HG02610 (cell line): ENCODE results near the gene RALGDS.
"Not testable (repeated sequence)": the region's sequence is repeated elsewhere in the genome, so short reads cannot be mapped to it uniquely, and the experiment has no call there.

Experiments used
- ATAC-seq: cut with Tn5 transposase; IDR thresholded peaks from one replicate; pipeline ENCODE4 v1.9.1; 2021; ENCODE audit warnings: mild to moderate bottlenecking, moderate library complexity; ENCODE audit not compliant: unreplicated experiment

The RALGDS gene

DNA sequence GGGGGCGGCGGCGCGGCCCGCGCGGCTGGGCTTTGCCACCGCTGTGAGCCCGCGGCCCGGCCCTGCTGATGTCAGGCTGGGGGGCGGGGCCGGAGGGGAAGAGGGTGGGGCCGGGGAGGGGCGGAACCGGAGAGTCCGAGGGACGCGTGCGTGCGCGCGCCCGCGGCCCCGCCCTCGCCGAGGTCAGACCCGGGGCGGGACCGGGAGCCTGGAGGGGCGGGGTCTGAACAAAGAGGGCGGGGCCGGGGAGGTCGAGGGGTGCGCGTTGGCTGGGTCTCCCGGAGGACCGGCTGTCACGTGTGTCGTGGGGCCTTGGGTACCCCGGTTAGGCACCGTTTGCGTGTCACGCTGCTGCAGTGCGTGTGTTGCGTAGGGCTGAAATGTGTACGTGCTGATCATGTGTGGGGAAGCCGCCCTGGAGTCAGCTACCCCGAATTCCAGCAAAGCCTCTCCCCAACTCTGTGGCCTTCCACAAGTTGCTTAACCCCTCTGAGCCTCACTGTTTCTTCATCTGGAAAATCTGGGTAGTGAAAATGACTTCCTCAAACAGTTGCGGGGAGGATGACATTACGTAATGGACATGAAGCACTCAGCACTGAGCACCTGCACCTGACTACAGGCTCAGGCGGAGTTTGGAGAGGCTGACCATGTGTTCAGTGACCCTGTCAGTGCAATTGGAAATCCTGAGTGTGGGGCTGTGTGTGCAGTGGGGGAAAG lies at the start of gene RALGDS:
RALGDS (minus strand) TSS at position 43 of the 717 bp plus-strand sequence. CDS start 86 bp downstream, outside the sequence.
- ATAC-seq = peak; percentile 55

DNA sequence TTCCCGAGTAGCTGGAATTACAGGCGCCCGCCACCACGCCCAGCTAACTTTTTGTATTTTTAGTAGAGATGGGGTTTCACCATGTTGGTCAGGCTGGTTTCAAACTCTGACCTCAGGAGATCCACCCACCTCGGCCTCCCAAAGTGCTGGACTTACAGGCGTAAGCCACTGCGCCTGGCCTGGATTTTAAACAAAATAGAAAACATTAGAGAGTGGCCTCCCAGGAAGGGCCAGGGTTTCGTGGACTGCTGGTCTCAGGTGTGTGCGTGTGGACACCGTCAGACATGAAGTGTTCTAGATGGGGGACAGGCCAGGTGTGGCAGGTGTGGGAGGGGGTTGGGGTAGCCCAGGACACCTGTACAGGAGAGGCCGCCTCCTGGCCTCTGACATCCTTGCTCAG lies 49.7 kb upstream of the RALGDS start:
- no peak for ATAC-seq

DNA sequence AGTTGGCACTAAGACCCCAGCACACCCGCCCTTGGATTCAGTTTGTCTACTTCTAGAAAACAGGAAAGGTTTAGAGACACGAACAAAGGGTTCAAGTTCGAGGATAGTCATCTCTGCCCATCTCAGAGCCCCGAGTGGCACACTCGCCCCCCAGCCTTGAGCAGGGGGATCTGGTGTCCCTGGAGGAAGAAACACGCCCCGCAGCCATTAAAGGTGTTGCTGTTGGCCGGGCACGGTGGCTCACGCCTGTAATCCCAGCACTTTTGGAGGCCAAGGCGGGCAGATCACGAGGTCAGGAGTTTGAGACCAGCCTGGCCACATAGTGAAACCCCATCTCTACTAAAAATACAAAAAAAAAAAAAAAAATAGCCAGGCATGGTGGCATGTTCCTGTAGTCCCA lies 48.6 kb upstream of the RALGDS start:
- ATAC-seq = not testable (repeated sequence)

DNA sequence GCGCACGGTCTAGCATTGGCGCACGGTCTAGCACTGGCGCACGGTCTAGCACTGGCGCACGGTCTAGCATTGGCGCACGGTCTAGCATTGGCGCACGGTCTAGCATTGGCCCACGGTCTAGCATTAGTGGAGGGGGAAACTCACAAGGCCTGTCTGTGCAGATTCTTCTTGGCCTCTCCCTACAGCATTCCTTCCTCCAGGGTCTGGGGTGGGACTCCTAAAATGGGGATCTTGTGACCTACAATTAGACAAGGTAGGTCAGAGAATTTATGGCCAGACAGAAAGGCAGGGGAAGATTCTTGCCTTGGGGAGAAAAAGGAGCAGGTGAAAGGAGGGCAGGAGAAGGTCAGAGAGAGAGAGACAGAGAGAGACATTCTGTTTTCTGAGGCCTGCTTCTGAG lies 48.1 kb upstream of the RALGDS start:
- no peak for ATAC-seq

DNA sequence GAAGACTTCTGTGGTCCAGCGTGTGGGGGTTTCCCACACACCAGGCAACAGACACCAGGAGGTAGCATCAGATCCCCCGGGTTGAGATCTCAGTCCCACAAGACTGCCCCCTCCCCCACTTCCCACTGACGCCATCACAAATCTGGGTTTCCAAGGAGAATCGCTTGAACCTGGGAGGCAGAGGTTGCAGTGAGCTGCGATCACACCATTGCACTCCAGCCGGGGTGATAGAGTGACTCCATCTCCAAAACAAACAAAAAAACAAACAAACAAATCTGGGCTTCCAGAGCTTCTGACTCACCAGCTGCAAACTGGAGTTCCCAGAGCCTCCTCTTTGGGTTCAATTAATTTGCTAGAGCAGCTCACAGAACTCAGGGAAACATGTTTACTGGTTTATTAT lies 47.4 kb upstream of the RALGDS start:
- ATAC-seq = no peak

DNA sequence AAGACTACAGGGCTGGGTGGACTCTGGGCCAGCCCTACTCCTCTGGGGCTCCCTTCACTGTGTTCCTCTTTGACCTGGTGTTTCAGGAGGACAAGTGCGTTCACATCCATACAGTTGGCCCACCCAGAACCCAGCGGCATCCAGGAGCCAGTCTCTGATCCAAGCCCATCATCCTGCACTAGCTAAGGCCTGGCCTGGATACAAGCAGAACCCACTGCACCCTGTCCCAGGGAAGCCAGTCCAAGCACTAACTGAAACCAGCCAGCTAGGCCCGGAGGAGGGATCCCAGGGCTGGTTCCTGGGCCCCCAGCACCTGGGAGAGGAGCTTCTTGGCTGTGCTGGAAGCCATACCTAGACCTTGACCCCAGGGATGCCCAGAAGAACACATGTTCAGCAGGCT lies 46.7 kb upstream of the RALGDS start:
- ATAC-seq = no peak

DNA sequence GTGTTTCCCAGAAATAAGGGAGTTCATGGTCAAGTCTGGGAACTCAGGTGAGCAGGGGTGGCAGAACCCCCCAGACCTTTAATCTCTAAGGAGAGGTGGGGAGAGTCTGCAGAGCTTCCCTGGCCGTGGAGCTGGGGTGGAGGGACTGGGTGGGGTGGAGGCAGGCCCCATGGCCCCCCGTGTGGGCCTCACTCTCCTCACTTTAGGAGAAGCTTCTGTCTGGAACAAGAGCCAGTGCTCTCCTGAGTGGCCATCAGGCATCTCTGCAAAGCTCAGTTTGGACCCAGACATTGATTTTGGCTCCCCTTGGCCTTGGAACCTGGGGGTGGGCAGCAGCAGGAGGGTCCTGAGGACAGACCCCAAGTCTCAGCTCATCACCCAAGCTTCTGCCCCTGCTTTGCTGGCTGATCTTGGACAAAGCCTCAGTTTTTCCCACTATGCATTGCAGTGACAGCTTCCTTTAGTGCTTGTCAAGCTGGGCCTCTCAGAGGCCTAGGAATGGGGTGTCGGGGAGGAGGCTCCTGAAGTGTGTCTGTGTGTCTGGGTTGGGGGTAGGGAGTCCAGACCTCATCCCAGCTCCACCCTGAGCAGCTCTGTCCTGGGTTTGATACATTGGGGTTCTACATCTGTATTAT lies 46.2 kb upstream of the RALGDS start:
- no peak for ATAC-seq

DNA sequence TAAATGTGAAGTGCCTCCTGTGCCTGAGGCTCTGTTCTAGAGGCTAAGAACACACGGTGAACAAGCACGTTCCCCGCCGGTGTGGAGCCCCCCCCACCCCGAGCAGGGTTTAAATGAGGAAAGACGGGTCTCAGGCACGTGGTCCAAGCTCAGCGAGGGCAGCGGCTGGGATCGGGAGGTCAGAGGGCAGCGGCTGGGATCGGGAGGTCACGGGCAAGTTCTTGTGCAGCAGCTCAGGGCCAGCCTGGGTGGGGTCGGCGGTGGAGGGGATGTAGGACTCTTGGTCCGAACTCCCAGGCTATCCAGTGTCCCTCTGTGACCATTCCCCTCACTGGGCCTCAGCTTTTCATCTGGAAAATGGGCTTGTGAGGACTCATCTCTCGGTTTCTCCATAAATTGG lies 45.4 kb upstream of the RALGDS start:
- no peak for ATAC-seq

DNA sequence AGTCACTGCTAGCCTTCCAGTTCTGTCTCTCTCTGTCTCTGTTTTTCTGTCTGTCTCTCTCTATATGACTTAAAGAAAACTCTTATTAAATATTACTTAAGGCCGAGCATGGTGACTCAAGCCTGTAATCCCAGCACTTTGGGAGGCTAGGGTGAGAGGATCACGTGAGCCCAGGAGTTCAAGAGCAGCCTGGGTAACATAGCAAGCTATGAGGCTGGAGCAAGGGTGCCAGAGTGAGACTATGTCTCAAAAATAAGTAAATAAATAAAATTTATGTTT lies 44.4 kb upstream of the RALGDS start:
- ATAC-seq = no peak

DNA sequence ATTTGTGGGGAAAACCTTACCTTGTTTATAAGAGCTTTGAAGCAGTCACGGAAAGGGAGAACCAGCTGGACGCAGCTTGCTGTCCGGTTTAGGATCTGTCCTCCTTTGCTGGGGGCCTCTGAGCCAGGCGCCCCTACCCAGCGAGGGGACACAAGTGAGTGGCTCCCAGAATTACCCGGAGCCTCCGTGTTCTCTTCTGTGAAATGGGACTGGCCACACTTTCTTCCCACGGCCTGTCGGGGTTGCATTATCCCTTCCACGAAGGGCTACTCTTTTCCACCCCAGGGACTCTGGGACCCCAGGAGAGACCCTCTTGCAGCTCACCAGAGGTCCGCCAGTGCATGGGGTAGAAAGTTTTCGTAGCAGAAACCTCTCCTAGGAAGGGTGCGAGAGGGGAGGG lies 43.2 kb upstream of the RALGDS start:
- no peak for ATAC-seq

DNA sequence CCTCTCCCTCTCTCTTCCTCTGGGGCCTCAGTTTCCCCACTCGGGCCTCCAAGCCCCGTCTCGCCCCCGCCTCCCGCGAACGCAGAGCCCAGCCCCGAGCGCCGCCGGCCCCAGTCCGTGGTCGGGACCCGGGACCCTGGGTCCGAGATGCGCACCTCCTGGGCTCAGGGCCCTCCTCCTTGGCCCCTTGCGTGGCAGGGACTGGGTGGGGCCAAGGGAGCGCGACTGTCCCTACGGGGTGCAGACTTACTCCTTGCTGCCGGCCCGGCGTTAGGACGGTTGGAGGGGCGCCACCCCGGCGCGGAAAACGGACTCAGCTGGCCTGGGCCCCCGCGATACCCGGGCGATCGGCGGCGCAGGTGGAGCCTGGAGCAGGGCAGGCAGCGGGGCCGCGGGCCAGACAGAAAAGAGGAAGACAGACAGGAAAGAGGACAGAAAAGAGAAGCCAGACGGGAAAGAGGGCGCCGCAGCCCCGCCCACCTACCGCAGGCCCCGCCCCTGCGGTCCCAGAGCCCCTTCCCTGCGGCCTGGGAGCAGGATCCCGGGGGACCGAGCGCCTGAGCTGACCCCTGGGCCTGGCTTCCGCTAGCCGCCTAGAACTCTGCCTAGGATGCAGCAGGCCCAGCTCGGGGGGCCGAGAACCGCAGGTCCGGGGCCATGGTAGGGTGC lies 42.6 kb upstream of the RALGDS start, which contains the start of gene GBGT1:
GBGT1 (minus strand) TSS at position 411 of the 669 bp plus-strand sequence. CDS start 1,502 bp downstream, outside the sequence.
- ATAC-seq = no peak

DNA sequence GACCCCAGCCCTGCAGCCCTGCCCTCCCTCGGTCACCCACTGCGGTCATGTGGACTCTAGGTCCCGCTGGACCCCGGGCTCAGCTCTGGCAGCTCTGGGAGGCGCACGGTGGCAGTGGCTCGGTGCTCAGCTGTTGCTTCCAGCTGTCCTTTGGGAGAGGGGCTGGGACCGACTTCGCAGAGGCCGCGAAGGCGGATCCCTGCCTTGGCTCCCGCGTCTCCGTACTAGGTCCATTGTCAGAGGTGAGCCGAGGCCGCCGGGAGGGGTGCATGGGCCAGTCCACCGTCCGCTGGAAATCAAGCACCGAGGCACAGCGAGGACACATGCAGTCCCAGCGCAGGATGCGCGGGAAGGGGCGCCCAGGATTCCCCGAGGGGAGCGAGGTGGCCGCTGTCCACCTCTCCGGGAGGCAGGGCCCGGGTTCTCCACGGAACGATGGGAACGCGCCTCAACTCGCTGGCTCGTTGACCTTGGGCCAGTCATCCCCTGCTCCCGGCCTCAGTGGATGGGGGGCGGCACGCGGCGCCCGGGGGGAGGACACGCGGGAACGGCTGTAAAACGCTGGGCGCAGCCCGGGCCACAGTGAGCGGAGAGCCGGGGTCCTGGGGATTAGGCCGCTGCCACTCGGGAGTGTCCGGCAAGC lies 41.9 kb upstream of the RALGDS start:
- no peak for ATAC-seq

DNA sequence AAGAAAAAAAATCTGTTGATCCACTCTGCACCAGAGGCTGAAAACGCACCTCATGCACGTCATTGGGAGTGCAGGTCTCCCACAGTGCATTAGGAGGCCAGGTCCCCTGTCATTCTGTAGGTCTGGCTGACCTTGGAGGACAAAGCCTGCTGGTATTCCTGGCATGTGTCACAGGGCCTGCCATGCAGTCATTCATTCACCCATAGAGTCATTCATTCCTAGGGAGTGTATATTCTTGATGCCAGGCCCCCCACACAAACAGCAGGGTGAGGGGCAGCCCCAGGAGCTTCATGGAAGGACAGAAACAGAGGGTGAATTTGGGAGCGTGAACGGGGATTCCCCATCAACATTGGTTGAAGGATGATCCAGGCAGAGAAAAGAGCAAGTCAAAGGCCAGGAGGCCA lies 40.5 kb upstream of the RALGDS start:
- ATAC-seq = no peak

DNA sequence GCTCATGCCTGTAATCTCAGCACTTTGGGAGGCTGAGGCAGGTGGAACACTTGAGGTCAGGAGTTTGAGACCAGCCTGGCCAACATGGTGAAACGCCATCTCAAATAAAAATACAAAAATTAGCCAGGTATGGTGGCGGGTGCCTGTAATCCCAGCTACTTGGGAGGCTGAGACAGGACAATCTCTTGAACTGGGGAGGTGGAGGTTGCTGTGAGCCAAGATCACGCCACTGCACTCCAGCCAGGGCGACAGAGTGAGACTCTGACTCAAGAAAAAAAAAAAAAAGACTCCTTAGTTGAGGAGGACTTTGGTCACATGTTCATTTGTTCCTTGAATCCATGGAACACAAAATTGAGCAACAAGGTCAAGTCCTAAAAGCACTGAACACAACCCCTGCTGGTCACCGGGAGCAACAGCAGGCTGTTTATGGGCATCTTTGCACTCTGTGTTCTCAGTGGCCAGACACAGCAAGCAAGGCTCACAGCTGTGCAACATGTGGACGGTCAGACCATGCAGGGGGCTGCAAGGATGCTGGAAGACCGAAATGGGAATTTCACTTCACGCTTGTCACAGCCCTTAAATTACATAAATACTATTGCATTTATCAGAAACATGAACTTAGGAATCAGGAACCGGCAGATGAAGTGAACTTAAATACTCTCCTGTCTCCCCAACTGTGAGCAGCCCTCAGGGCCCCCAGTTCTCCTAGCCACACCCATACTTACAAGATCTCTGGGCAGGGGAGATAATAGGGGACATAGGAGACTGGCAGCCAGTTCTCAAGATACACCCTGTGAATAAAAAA lies 39.9 kb upstream of the RALGDS start:
- ATAC-seq = no peak

DNA sequence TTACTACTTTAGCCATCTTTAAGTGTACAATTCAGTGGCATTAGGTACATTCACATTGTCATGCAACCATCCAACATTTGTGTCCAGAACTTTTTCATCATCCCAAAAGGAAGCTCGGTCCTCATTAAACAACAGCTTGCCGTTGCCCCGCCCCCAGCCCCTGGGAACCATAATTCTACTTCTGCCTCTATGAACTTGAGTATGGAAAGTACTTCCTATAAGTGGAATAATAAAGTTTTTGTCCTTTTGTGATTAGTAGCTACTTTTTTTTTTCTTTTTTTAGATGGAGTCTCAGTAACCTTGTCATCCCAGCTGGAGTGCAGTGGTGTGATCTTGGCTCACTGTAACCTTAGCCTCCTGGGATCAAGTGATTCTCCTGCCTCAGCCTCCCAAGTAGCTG lies 37.7 kb upstream of the RALGDS start:
- ATAC-seq = no peak

DNA sequence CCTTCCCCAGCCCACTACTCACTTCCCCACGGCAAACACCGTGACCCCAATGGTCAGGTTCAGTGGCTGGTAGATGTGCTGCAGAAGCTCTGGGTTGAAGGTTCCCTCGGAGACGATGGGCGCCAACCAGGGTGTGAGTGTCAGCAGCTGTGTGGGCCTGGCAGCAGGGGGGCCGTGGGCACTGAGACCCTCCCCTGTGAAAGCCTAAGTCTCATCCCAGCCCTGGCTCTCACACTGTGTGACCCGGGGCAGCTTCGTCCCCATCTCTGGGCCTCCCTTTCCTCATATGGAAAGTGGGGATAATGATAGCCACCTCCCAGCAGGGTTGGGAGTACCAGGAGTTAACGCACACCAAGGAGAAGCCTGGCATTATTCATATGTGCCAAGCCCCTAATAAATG lies 34.1 kb upstream of the RALGDS start:
- no peak for ATAC-seq

DNA sequence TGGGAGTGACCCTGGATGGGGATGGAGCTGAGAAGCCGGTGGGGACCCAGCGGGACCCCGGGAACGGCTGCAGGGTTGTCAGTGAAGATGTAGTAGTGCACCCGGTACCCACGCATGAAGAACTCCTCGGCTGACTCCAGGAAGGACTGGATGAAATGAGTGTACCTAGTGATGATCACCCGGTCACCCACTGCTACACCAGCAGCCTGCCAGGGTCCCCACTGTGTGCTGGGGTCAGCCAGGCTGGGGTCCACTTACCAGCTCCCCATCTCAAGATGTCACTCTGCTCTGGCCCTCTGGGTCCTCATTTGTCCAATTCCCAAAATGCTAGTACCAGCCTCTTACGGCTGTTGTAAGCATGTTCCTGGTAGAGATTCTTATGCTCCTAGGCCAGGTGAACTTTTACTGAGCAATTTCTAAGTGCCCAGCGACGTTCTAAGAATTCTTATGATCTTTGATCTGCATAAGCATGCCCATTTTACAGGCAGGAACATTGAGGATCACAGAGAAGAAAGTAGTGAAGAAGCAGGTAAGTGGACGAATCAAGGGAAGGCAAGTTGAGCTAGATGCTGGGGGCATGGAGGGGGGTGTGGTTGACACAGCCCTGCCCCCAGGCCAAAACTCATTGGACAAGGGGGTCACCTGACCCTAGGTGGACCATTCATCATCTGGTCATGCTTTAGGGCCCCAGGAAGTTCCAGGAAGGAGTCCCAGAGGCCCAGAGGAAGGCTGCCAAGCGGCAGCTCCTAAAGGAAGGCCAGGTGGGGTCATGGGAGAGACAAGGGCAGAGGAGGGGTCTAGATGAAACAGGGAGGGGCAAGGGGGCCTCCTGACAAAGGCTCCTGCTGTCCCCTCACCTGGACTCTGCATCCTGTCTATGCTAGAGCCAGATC lies 33.3 kb upstream of the RALGDS start:
- no peak for ATAC-seq

DNA sequence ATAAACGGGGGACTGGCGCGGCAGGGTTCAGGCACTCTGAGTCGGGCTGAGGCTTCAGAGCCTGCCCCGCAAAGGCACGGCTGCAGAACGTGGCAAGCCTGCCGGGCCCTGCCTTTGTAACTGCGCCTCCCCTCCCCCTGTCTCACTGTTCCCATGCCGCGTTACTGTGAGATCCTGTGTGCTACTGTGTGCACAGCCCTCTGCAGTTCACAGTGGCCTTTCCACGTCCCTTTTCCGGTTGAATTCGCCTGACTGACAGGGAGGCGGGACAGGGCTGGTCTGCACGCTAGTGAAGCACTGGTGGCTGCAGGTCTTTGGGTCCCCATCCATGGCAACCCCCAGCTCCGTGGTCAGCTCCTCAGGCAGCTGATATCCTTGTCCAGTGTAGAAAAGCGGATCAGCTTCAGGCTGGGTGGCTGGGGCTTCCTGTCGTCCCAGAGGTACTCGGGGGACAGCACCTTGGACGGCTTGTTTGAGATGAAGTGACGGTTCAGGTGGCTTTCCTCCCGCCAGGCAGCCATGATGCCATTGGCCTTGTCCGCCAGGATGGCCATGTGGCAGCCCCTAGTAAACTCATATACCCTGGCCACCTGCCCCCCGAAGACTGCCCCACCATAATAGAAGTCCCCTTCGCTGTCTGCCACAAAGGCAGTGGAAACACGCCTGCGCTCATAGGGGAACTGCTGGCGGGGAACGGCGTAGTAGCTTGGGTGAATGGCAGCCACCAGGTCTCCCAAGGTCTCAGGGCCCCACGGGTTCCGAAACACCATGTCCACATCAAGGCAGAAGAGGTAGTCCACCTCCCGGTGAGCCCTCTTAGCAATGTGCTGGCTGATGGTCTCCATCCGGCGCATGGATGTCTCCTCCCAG lies 32.4 kb upstream of the RALGDS start:
- no peak for ATAC-seq
